GM23338 (cell line): ENCODE data around the gene SEC16B. TPM values are rescaled to one million over a fixed set of nuclear protein-coding genes. Genes with fewer than 3 reads are reported as not detected.

Experiments
- ATAC-seq: fragments of 200-7000 bp; cut with Tn5 transposase; 3 replicates; pipeline ENCODE4 v1.9.1; 2020
- DNase-seq: peaks from one replicate; pipeline ENCODE4 v3.0.0-alpha.2; 2015; ENCODE audit warnings: low spot score
- H2AFZ ChIP-seq: fragments of 200-600 bp; sonication (generic); 2 replicates; pipeline ENCODE4 v1.8.0; 2016; ENCODE audit warnings: antibody characterized with exemption, mild to moderate bottlenecking, moderate library complexity
- H3F3A ChIP-seq: fragments of 200-600 bp; sonication (generic); replicated peaks from 2 replicates; pipeline ENCODE4 v1.8.0; 2017; ENCODE audit warnings: antibody characterized with exemption, mixed run types, low read depth
- H3K27ac ChIP-seq: fragments of 200-600 bp; sonication (generic); 2 replicates; pipeline ENCODE4 v1.6.1; 2016; ENCODE audit warnings: low read depth
- H3K27me3 ChIP-seq: fragments of 200-600 bp; sonication (generic); 2 replicates; pipeline ENCODE4 v1.8.0; 2016; ENCODE audit warnings: mild to moderate bottlenecking, mixed run types, moderate library complexity; ENCODE audit not compliant: insufficient read depth
- H3K36me3 ChIP-seq: fragments of 200-600 bp; sonication (generic); 2 replicates; pipeline ENCODE4 v1.8.0; 2016; ENCODE audit warnings: mild to moderate bottlenecking; ENCODE audit not compliant: insufficient read depth
- H3K4me1 ChIP-seq: fragments of 200-600 bp; sonication (generic); 2 replicates; pipeline ENCODE4 v1.8.0; 2016; ENCODE audit warnings: mild to moderate bottlenecking, moderate library complexity; ENCODE audit not compliant: insufficient read depth
- H3K4me2 ChIP-seq: fragments of 200-600 bp; sonication (generic); 2 replicates; pipeline ENCODE4 v1.7.1; 2017; ENCODE audit warnings: mixed run types
- H3K4me3 ChIP-seq: fragments of 200-600 bp; sonication (generic); 2 replicates; pipeline ENCODE4 v1.6.1; 2016; ENCODE audit warnings: mixed run types
- H3K79me2 ChIP-seq: fragments of 200-600 bp; sonication (generic); replicated peaks from 2 replicates; pipeline ENCODE4 v1.8.0; 2017; ENCODE audit warnings: mild to moderate bottlenecking; ENCODE audit not compliant: insufficient read depth
- H3K9me2 ChIP-seq: fragments of 200-600 bp; sonication (generic); 2 replicates; pipeline ENCODE4 v1.8.0; 2017; ENCODE audit not compliant: insufficient read depth
- H4K20me1 ChIP-seq: fragments of 200-600 bp; sonication (generic); replicated peaks from 2 replicates; pipeline ENCODE4 v1.8.0; 2017; ENCODE audit warnings: mild to moderate bottlenecking; ENCODE audit not compliant: insufficient read depth
- H3K27ac Mint-ChIP-seq: 2 replicates; pipeline ENCODE4 v1.8.0; 2020; ENCODE audit warnings: inconsistent platforms, mild to moderate bottlenecking, moderate library complexity, mixed read lengths
- H3K27me3 Mint-ChIP-seq: 3 replicates; pipeline ENCODE4 v1.8.0; 2022; ENCODE audit warnings: low read depth, mild to moderate bottlenecking, moderate library complexity, mixed read lengths, inconsistent platforms; ENCODE audit not compliant: insufficient read depth, poor library complexity
- H3K36me3 Mint-ChIP-seq: 3 replicates; pipeline ENCODE4 v1.8.0; 2021; ENCODE audit warnings: low read depth, mild to moderate bottlenecking, inconsistent platforms, moderate library complexity, mixed read lengths
- H3K4me1 Mint-ChIP-seq: 3 replicates; pipeline ENCODE4 v1.8.0; 2020; ENCODE audit warnings: mild to moderate bottlenecking, inconsistent platforms, mixed read lengths
- H3K4me3 Mint-ChIP-seq: 3 replicates; pipeline ENCODE4 v1.8.0; 2021; ENCODE audit warnings: moderate library complexity, mild to moderate bottlenecking, inconsistent platforms, mixed read lengths
- H3K9me3 Mint-ChIP-seq: 3 replicates; pipeline ENCODE4 v1.8.0; 2020; ENCODE audit warnings: moderate library complexity, mild to moderate bottlenecking, inconsistent platforms, mixed read lengths
- CREB1 ChIP-seq: fragments of 250-450 bp; sonication (Bioruptor Pico); IDR thresholded peaks from 2 replicates; pipeline ENCODE4 v1.5.0; 2020; ENCODE audit warnings: low read depth, mild to moderate bottlenecking, moderate library complexity
- CTCF ChIP-seq, 2 experiments: fragments of 200-600 bp in 1 of 2; sonication (generic) in 1 of 2; conservative IDR thresholded peaks; 2 replicates each; pipeline versions ENCODE4 v1.5.1 to v1.6.1; 2016 to 2017; ENCODE audit warnings: antibody characterized with exemption in 2 of 2, low read depth in 2 of 2, mild to moderate bottlenecking in 2 of 2, moderate library complexity in 1 of 2
- EZH2 ChIP-seq: fragments of 200-600 bp; sonication (generic); IDR thresholded peaks from one replicate; pipeline ENCODE4 v1.8.0; 2017; ENCODE audit warnings: antibody characterized with exemption, mild to moderate bottlenecking, low read depth; ENCODE audit not compliant: unreplicated experiment
- EZH2phosphoT487 ChIP-seq: fragments of 200-600 bp; sonication (generic); IDR thresholded peaks from one replicate; pipeline ENCODE4 v1.8.1; 2018; ENCODE audit warnings: antibody characterized with exemption; ENCODE audit not compliant: unreplicated experiment
- JUNB ChIP-seq: IDR thresholded peaks from one replicate; pipeline ENCODE4 v1.6.1; 2016; ENCODE audit warnings: antibody characterized with exemption; ENCODE audit not compliant: unreplicated experiment
- NANOG ChIP-seq: IDR thresholded peaks from 2 replicates; pipeline ENCODE4 v1.6.1; 2016; ENCODE audit warnings: antibody characterized with exemption, borderline replicate concordance
- POLR2AphosphoS5 ChIP-seq: IDR thresholded peaks from 2 replicates; pipeline ENCODE4 v1.6.1; 2016; ENCODE audit warnings: antibody characterized with exemption, low read depth
- REST ChIP-seq: IDR thresholded peaks from one replicate; pipeline ENCODE4 v1.6.1; 2018; ENCODE audit warnings: antibody characterized with exemption; ENCODE audit not compliant: unreplicated experiment
- STAT1 ChIP-seq: IDR thresholded peaks from one replicate; pipeline ENCODE4 v1.6.1; 2016; ENCODE audit warnings: antibody characterized with exemption; ENCODE audit not compliant: unreplicated experiment
- ZNF114 ChIP-seq: fragments of 250-450 bp; sonication (Bioruptor Pico); IDR thresholded peaks from 2 replicates; pipeline ENCODE4 v1.5.0; 2020; ENCODE audit warnings: mild to moderate bottlenecking, moderate library complexity
- polyA plus RNA-seq: library from polyadenylated mRNA; unstranded; fragments of >200 nt; fragmentation: Nextera tagmentation; extraction: Ambion mirVana; gene quantifications from 2 replicates; pipeline ENCODE4 v1.2.1, GENCODE V29; 2016
- total RNA-seq: library from RNA; depleted of rRNA; stranded (reverse); fragments of >200 nt; shearing (Covaris generic); gene quantifications from 2 replicates; pipeline ENCODE4 v1.2.3, GENCODE V29; 2014
- TF ChIP-seq, protein P1 (sequence below): IDR thresholded peaks from 2 replicates; pipeline ENCODE4 v1.6.1; 2016; ENCODE audit warnings: antibody characterized with exemption

The SEC16B gene
- total and polyA plus RNA-seq, 2 experiments from 2014 or later: 0.29 to 1.2 TPM

- Histone ChIP-seq H3K27me3 (no peaks in the 10 kb centered on the region), H3F3A (no peaks in the 10 kb centered on the region), H3K4me1 (no peaks in the 10 kb centered on the region), H3K9me2 (peaks cover 20% of the 10 kb centered on the region), H3K36me3 (no peaks in the 10 kb centered on the region), H2AFZ (no peak overlapping the region), H3K27ac (no peak overlapping the region), H3K4me2 (no peak overlapping the region), H3K4me3 (no peak overlapping the region), H4K20me1 (no peaks in the 10 kb centered on the region), H3K79me2 (no peaks in the 10 kb centered on the region)
- ATAC-seq (no peak), DNase-seq (no peak)
- no peak overlapping the region for H3K27ac Mint-ChIP-seq
- peaks cover 6% of the 10 kb centered on the region for H3K27me3 Mint-ChIP-seq
- no peaks in the 10 kb centered on the region; the same call in 2 of the 3 replicates for H3K9me3 Mint-ChIP-seq
- no peaks in the 10 kb centered on the region for H3K36me3 Mint-ChIP-seq
- TF ChIP-seq JUNB (no peak), REST (no peak), ZNF114 (no peak), STAT1 (no peak), EZH2 (no peak), EZH2phosphoT487 (no peak), CREB1 (CRISPR knock-in tag) (no peak), CTCF (conservative IDR thresholded peaks at IDR 0.05; ENCODE audit: low read depth in 2 of 2) (no peak), POLR2AphosphoS5 (no peak), NANOG (no peak)
- TF ChIP-seq, protein P1, sequence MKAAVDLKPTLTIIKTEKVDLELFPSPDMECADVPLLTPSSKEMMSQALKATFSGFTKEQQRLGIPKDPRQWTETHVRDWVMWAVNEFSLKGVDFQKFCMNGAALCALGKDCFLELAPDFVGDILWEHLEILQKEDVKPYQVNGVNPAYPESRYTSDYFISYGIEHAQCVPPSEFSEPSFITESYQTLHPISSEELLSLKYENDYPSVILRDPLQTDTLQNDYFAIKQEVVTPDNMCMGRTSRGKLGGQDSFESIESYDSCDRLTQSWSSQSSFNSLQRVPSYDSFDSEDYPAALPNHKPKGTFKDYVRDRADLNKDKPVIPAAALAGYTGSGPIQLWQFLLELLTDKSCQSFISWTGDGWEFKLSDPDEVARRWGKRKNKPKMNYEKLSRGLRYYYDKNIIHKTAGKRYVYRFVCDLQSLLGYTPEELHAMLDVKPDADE: no peak
- no peaks in the 10 kb centered on the region for H3K4me1 Mint-ChIP-seq
- no peak overlapping the region for H3K4me3 Mint-ChIP-seq
These were observed 64.2 kb downstream of the SEC16B start for GRCh38 chr1:177905686-177906085.
